Esophagus squamous epithelium (tissue), 4 donors: ENCODE results near the gene ZNF800.

Experiments used
- CTCF ChIP-seq, 6 experiments: fragments of 450-650 bp in 4 of 6; fragments of 200-600 bp in 2 of 6; sonication (generic) in 2 of 6; IDR thresholded peaks; one replicate each; pipeline ENCODE4 v1.5.1; 2016 to 2019; ENCODE audit warnings: antibody characterized with exemption in 6 of 6, mild to moderate bottlenecking in 4 of 6, moderate library complexity in 4 of 6
- POLR2A ChIP-seq, 4 donors: fragments of 450-650 bp; IDR thresholded peaks; one replicate each; pipeline ENCODE4 v1.6.1; 2017; ENCODE audit warnings: antibody characterized with exemption in 4 of 4, mild to moderate bottlenecking in 4 of 4, moderate library complexity in 3 of 4

DNA sequence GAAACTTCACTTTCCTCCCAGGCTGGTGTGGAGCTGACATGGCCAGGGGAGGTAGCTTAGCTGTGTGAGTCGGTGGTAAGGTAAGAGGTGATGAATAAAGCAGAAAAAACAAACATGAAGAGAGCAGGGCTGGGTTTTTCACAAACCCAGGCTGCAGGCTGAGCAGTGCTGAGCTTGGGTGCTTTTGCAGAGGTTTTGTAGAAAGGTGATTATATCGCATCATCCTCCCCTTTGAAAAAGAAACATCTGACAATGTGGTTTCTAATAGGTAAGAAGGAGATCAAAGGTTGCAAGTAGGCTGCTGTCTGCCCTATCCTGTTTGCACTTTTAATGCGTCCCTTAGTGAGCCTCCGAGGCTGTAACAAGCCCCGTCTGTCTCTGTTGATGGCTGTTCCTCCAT, 70.2 kb downstream of the ZNF800 start:
- TF ChIP-seq CTCF (IDR thresholded peaks at IDR 0.05) = no peak
- TF ChIP-seq POLR2A (IDR thresholded peaks at IDR 0.05) = no peak
